Smooth muscle cell (in vitro differentiated cells): ENCODE measurements around the gene MYO16. TPM values are rescaled to one million over a fixed set of nuclear protein-coding genes. Genes with fewer than 3 reads are reported as not detected.

ENCODE experiments used
- DNase-seq: peaks from one replicate; lab custom pipeline; 2025; ENCODE audit not compliant: unreplicated experiment; lab: John Stamatoyannopoulos, UW
- H2AFZ ChIP-seq: fragments of 200-600 bp; sonication (generic); 2 replicates; pipeline ENCODE4 v1.6.0; 2016; ENCODE audit warnings: antibody characterized with exemption, low read depth, mild to moderate bottlenecking
- H3F3A ChIP-seq: fragments of 200-600 bp; sonication (generic); 2 replicates; pipeline ENCODE4 v1.6.0; 2017; ENCODE audit warnings: antibody characterized with exemption, low read depth
- H3K27ac ChIP-seq: fragments of 200-600 bp; sonication (generic); 2 replicates; pipeline ENCODE4 v1.5.1; 2016; ENCODE audit warnings: low read depth, mild to moderate bottlenecking
- H3K27me3 ChIP-seq: fragments of 200-600 bp; sonication (generic); 2 replicates; pipeline ENCODE4 v1.6.1; 2016; ENCODE audit warnings: low read depth, mild to moderate bottlenecking
- H3K36me3 ChIP-seq: fragments of 200-600 bp; sonication (generic); 2 replicates; pipeline ENCODE4 v1.5.1; 2016; ENCODE audit warnings: low read depth
- H3K4me1 ChIP-seq: fragments of 200-600 bp; sonication (generic); 2 replicates; pipeline ENCODE4 v1.5.1; 2016; ENCODE audit warnings: low read depth
- H3K4me2 ChIP-seq: fragments of 200-600 bp; sonication (generic); 2 replicates; pipeline ENCODE4 v1.6.0; 2016; ENCODE audit warnings: mild to moderate bottlenecking
- H3K4me3 ChIP-seq: fragments of 200-600 bp; sonication (generic); 2 replicates; pipeline ENCODE4 v1.5.1; 2016; ENCODE audit warnings: mild to moderate bottlenecking
- H3K79me2 ChIP-seq: fragments of 200-600 bp; sonication (generic); 2 replicates; pipeline ENCODE4 v1.6.0; 2016; ENCODE audit warnings: low read depth, mild to moderate bottlenecking
- H3K9ac ChIP-seq: fragments of 200-600 bp; sonication (generic); 2 replicates; pipeline ENCODE4 v1.6.0; 2016; ENCODE audit warnings: low read depth
- H3K9me3 ChIP-seq: fragments of 200-600 bp; sonication (generic); replicated peaks from 2 replicates; pipeline ENCODE4 v1.5.1; 2016; ENCODE audit warnings: low read depth
- H4K20me1 ChIP-seq: fragments of 200-600 bp; sonication (generic); 2 replicates; pipeline ENCODE4 v1.6.0; 2016; ENCODE audit warnings: low read depth
- CTCF ChIP-seq: fragments of 200-600 bp; sonication (generic); IDR thresholded peaks from 2 replicates; pipeline ENCODE4 v1.5.1; 2017; ENCODE audit warnings: borderline replicate concordance, mild to moderate bottlenecking, antibody characterized with exemption; ENCODE audit not compliant: insufficient read depth, poor library complexity, severe bottlenecking
- whole genome bisulfite sequencing: methylation state at CpG from one replicate; pipeline ENCODE4 v1.1.7; 2016; ENCODE audit warnings: low lambda C conversion rate; 5-methylcytosine and 5-hydroxymethylcytosine counted together
- polyA plus RNA-seq: library from polyadenylated mRNA; unstranded; fragments of >200 nt; fragmentation: Nextera tagmentation; extraction: Ambion mirVana; gene quantifications from 2 replicates; pipeline ENCODE4 v1.2.1, GENCODE V29; 2016
- total RNA-seq: library from RNA; depleted of rRNA; stranded (reverse); fragments of >200 nt; gene quantifications from 2 replicates; pipeline ENCODE4 v1.2.3, GENCODE V29; 2014

MYO16 gene
- total and polyA plus RNA-seq, 2 experiments from 2014 or later, result not detected

- Histone ChIP-seq H3K4me1 (no peaks in the 10 kb centered on the region), H3K27ac (no peak overlapping the region), H3K9me3 (no peaks in the 10 kb centered on the region), H3K9ac (no peak overlapping the region), H3K4me3 (no peak overlapping the region), H2AFZ (no peak overlapping the region), H3K27me3 (no peaks in the 10 kb centered on the region), H3K79me2 (no peaks in the 10 kb centered on the region), H4K20me1 (no peaks in the 10 kb centered on the region), H3K36me3 (no peaks in the 10 kb centered on the region), H3F3A (no peaks in the 10 kb centered on the region), H3K4me2 (no peak overlapping the region)
- TF ChIP-seq CTCF, result no peak
- DNase-seq, result no peak
- 96% methylated on average over 3 of the region's 3 CpGs for WGBS
Observed at GRCh38 chr13:108624108-108624507, 5.3 kb upstream of the MYO16 start.

GRCh38 chr13:108624979-108625378 lies 4.4 kb upstream of the MYO16 start:
- no peaks in the 10 kb centered on the region for H3F3A ChIP-seq
- H4K20me1 ChIP-seq, result no peaks in the 10 kb centered on the region
- no peak for DNase-seq
- no peak overlapping the region for H3K4me2 ChIP-seq
- no peak overlapping the region for H3K27ac ChIP-seq
- H3K79me2 ChIP-seq, result no peaks in the 10 kb centered on the region
- no peaks in the 10 kb centered on the region for H3K4me1 ChIP-seq
- no peak overlapping the region for H2AFZ ChIP-seq
- no peak for TF ChIP-seq CTCF
- H3K27me3 ChIP-seq, result no peaks in the 10 kb centered on the region
- H3K9me3 ChIP-seq, result no peaks in the 10 kb centered on the region
- 88% methylated on average over 4 of the region's 4 CpGs for WGBS
- no peak overlapping the region for H3K9ac ChIP-seq
- no peaks in the 10 kb centered on the region for H3K36me3 ChIP-seq
- no peak overlapping the region for H3K4me3 ChIP-seq

- Histone ChIP-seq H3K27ac (no peak overlapping the region), H3K4me2 (no peak overlapping the region), H3K27me3 (peaks cover 6% of the 10 kb centered on the region), H3F3A (no peaks in the 10 kb centered on the region), H3K4me3 (no peak overlapping the region), H3K36me3 (no peaks in the 10 kb centered on the region), H2AFZ (no peak overlapping the region), H3K4me1 (no peaks in the 10 kb centered on the region), H3K79me2 (no peaks in the 10 kb centered on the region), H3K9ac (no peak overlapping the region), H4K20me1 (no peaks in the 10 kb centered on the region), H3K9me3 (no peaks in the 10 kb centered on the region)
- no peak for TF ChIP-seq CTCF
- DNase-seq, result no peak
- 100% methylated on average over 1 of the region's 1 CpG for WGBS
Observed at GRCh38 chr13:108629988-108630387, 577 bp downstream of the MYO16 start.

GRCh38 chr13:108632649-108633167 lies 3.3 kb downstream of the MYO16 start:
- H4K20me1 ChIP-seq, result no peaks in the 10 kb centered on the region
- no peak overlapping the region for H3K4me2 ChIP-seq
- H3K9me3 ChIP-seq, result no peaks in the 10 kb centered on the region
- TF ChIP-seq CTCF, result no peak
- no peaks in the 10 kb centered on the region for H3K4me1 ChIP-seq
- H3K27ac ChIP-seq, result no peak overlapping the region
- no peak overlapping the region for H2AFZ ChIP-seq
- H3F3A ChIP-seq, result no peaks in the 10 kb centered on the region
- H3K9ac ChIP-seq, result no peak overlapping the region
- H3K27me3 ChIP-seq, result peaks cover 6% of the 10 kb centered on the region
- DNase-seq, result no peak
- H3K36me3 ChIP-seq, result no peaks in the 10 kb centered on the region
- WGBS, result 87% methylated on average over 5 of the region's 5 CpGs
- no peak overlapping the region for H3K4me3 ChIP-seq
- no peaks in the 10 kb centered on the region for H3K79me2 ChIP-seq
